SH-SY5Y (cell line): ENCODE data around the gene MAT2B.

Source experiments
- GATA2 ChIP-seq: IDR thresholded peaks from 2 replicates; pipeline ENCODE4 v1.6.1; 2011; ENCODE audit warnings: mild to moderate bottlenecking, low read depth, low read length
- GATA3 ChIP-seq: IDR thresholded peaks from 2 replicates; pipeline ENCODE4 v1.6.1; 2011; ENCODE audit warnings: low read depth, mild to moderate bottlenecking, low read length, moderate library complexity

- TF ChIP-seq GATA3: no peak
- TF ChIP-seq GATA2: no peak
These were observed 27.8 kb downstream of the MAT2B start for GRCh38 chr5:163533223-163533622.
